ENCODE data around the gene CCDC171. TPM values are rescaled to one million over a fixed set of nuclear protein-coding genes. Genes with fewer than 3 reads are reported as not detected.

CCDC171 gene
- total RNA-seq, result 10 to 100 TPM; 21.4 to 30.2 TPM
- 13.2 TPM for polyA plus RNA-seq (ENCODE audit: insufficient read depth, low read depth, low replicate concordance)
- long read RNA-seq, donor 1, result 0 reads
- long read RNA-seq, donor 2, result 0 reads

- Histone ChIP-seq H3K4me3 (peak within 1 kb of the TSS; percentile 79 to 87), H3K27me3 (no peaks in the 10 kb centered on the region), H3K4me1 (peaks cover 3% of the 10 kb centered on the region), H3K36me3 (ENCODE audit: low read depth, missing control alignments) (no peaks in the 10 kb centered on the region), H3K27ac (peak within 1 kb of the TSS; percentile 88 to 92), H3K9me3 (no peaks in the 10 kb centered on the region)
- intact Hi-C loops (cut with DNase I; ENCODE audit: low total_unique reads), result no loop called here
- TF ChIP-seq, protein P1, sequence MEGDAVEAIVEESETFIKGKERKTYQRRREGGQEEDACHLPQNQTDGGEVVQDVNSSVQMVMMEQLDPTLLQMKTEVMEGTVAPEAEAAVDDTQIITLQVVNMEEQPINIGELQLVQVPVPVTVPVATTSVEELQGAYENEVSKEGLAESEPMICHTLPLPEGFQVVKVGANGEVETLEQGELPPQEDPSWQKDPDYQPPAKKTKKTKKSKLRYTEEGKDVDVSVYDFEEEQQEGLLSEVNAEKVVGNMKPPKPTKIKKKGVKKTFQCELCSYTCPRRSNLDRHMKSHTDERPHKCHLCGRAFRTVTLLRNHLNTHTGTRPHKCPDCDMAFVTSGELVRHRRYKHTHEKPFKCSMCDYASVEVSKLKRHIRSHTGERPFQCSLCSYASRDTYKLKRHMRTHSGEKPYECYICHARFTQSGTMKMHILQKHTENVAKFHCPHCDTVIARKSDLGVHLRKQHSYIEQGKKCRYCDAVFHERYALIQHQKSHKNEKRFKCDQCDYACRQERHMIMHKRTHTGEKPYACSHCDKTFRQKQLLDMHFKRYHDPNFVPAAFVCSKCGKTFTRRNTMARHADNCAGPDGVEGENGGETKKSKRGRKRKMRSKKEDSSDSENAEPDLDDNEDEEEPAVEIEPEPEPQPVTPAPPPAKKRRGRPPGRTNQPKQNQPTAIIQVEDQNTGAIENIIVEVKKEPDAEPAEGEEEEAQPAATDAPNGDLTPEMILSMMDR (IDR thresholded peaks at IDR 0.05), result no peak
- TF ChIP-seq POLR2A (IDR thresholded peaks at IDR 0.05), result no peak
- DNase-seq, result peak; percentile 96
- 1% methylated on average over 55 to 65 of the region's 65 CpGs for WGBS, 2 donors
Observed at GRCh38 chr9:15552636-15553527, at the start of gene CCDC171. Gene CCDC171 (plus strand): TSS chr9:15553043. CDS start chr9:15564089, 11,046 bp downstream.

GRCh38 chr9:15505921-15506320, 46.9 kb upstream of the CCDC171 start:
- Histone ChIP-seq H3K27ac (no peak overlapping the region), H3K4me1 (peaks cover 15% of the 10 kb centered on the region), H3K4me3 (no peak overlapping the region), H3K36me3 (ENCODE audit: low read depth, missing control alignments) (peaks cover 4% of the 10 kb centered on the region), H3K27me3 (no peaks in the 10 kb centered on the region), H3K9me3 (no peaks in the 10 kb centered on the region)
- 92 to 94% methylated on average over 3 of the region's 3 CpGs for WGBS, 2 donors
- intact Hi-C loops (cut with DNase I; ENCODE audit: low total_unique reads), result no loop called here
- TF ChIP-seq POLR2A (IDR thresholded peaks at IDR 0.05), result no peak
- TF ChIP-seq, protein P1 (IDR thresholded peaks at IDR 0.05), result no peak
- DNase-seq, result no peak

GRCh38 chr9:15509931-15510788, 42.7 kb upstream of the CCDC171 start:
- H3K27me3 ChIP-seq, result no peaks in the 10 kb centered on the region
- H3K4me3 ChIP-seq, result peak overlapping the region; percentile 96 to 98
- H3K9me3 ChIP-seq, result no peaks in the 10 kb centered on the region
- peaks cover 4% of the 10 kb centered on the region for H3K36me3 ChIP-seq (ENCODE audit: low read depth, missing control alignments)
- WGBS, 2 donors, result 0 to 1% methylated on average over 31 to 74 of the region's 76 CpGs
- peak; percentile 49 for DNase-seq
- peaks cover 22% of the 10 kb centered on the region for H3K4me1 ChIP-seq
- TF ChIP-seq, protein P1 (IDR thresholded peaks at IDR 0.05), result no peak
- no peak for TF ChIP-seq POLR2A (IDR thresholded peaks at IDR 0.05)
- intact Hi-C loops (cut with DNase I; ENCODE audit: low total_unique reads), result no loop called here
- peak overlapping the region; percentile 94 for H3K27ac ChIP-seq

DNA sequence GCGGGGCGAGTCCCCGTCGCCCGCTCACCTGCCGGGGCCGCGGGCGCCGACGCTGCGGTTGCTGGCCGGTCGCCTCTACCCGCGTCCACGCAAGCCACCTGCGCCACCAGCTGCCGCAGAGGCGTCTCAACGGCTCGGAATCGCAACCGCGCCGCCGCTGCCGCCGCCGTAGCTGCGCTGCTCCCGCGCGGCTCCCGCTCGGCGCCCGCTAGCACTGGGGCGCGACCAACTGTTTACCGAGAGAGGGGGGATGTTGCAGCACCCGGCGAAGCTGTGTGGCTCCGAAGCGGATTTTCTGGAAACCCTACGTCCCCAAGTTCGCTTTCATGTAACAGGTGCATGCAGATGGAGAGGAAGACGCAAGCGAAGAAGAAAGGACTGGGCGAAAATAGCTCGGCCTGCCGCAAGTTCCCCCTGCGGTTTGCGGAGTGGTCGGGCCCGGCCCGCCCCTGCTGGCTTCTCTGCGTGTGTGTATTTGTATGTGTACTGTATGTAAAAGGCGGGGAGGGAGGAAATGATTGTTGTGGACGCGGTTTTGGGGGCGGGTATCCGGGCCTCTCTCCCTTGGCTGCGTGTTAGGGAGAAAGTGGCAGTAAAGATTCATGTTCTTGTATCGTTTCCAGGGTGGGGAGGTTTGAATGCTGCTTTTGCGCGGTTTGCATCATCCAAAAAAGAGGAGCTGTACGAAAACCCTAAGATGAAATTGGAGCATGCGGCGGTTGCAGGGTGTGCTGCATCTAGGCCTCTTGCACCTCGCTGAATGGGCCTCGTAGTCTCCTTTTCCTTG, 41.9 kb upstream of the CCDC171 start, which contains the start of gene PSIP1:
PSIP1 (minus strand) TSS at position 182 of the 787 bp plus-strand sequence. CDS start 782 bp downstream, outside the sequence.
- intact Hi-C loops (cut with DNase I; ENCODE audit: low total_unique reads), result no loop called here
- H3K27me3 ChIP-seq, result no peaks in the 10 kb centered on the region
- peak; percentile 81 for DNase-seq
- peaks cover 22% of the 10 kb centered on the region for H3K4me1 ChIP-seq
- peaks cover 4% of the 10 kb centered on the region for H3K36me3 ChIP-seq (ENCODE audit: low read depth, missing control alignments)
- peak within 1 kb of the TSS; percentile 96 to 98 for H3K4me3 ChIP-seq
- TF ChIP-seq, protein P1 (IDR thresholded peaks at IDR 0.05), result peak in 2 of 3 experiments; percentile 20 to 47
- peak; percentile 37 for TF ChIP-seq POLR2A (IDR thresholded peaks at IDR 0.05)
- H3K9me3 ChIP-seq, result no peaks in the 10 kb centered on the region
- peak within 1 kb of the TSS; percentile 94 for H3K27ac ChIP-seq
- 0% methylated on average over 52 to 61 of the region's 72 CpGs for WGBS, 2 donors
